Spleen (tissue), 11 donors: ENCODE data around the gene TPM2. TPM values are rescaled to one million over a fixed set of nuclear protein-coding genes. Genes with fewer than 3 reads are reported as not detected.
A peak's percentile ranks its signal among the peaks of the same experiment; 100 is the strongest.
"Not testable (repeated sequence)": the region's sequence is repeated elsewhere in the genome, so short reads cannot be mapped to it uniquely, and the experiment has no call there.

Experiments used
- DNase-seq: peaks from one replicate; pipeline ENCODE4 v3.0.0-alpha.2; 2020
- H3K27ac ChIP-seq, 8 donors: fragments of 200-600 bp; sonication (generic) in 7 of 8; 1 replicate in 4 of 8; 2 replicates in 4 of 8; pipeline versions ENCODE4 v1.5.0 to v1.8.0; 2016 to 2021; ENCODE audit warnings: inconsistent platforms in 4 of 8, mild to moderate bottlenecking in 4 of 8, moderate library complexity in 1 of 8
- H3K27me3 ChIP-seq, 7 donors: fragments of 200-600 bp; sonication (generic) in 6 of 7; replicated peaks in 1 of 7; 1 replicate in 4 of 7; 2 replicates in 3 of 7; pipeline versions ENCODE4 v1.5.0 to v1.8.0; 2016 to 2021; ENCODE audit warnings: inconsistent platforms in 3 of 7, mild to moderate bottlenecking in 1 of 7
- H3K36me3 ChIP-seq, 6 donors: fragments of 200-600 bp; sonication (generic) in 5 of 6; 1 replicate in 4 of 6; 2 replicates in 2 of 6; pipeline versions ENCODE4 v1.5.0 to v1.8.0; 2016 to 2021; ENCODE audit warnings: inconsistent platforms in 2 of 6
- H3K4me1 ChIP-seq, 6 donors: fragments of 200-600 bp; sonication (generic) in 5 of 6; 1 replicate in 3 of 6; 2 replicates in 3 of 6; pipeline versions ENCODE4 v1.5.0 to v1.8.0; 2016 to 2021; ENCODE audit warnings: inconsistent platforms in 3 of 6
- H3K4me3 ChIP-seq, 8 donors: fragments of 200-600 bp; sonication (generic) in 7 of 8; 1 replicate in 4 of 8; 2 replicates in 4 of 8; pipeline versions ENCODE4 v1.5.0 to v1.8.0; 2016 to 2021; ENCODE audit warnings: inconsistent platforms in 4 of 8, mild to moderate bottlenecking in 4 of 8, moderate library complexity in 2 of 8
- H3K9me3 ChIP-seq, 8 donors: fragments of 200-600 bp; sonication (generic) in 7 of 8; 1 replicate in 4 of 8; 2 replicates in 4 of 8; pipeline versions ENCODE4 v1.5.0 to v1.8.0; 2016 to 2021; ENCODE audit warnings: inconsistent platforms in 4 of 8
- CTCF ChIP-seq, 11 experiments: fragments of 200-600 bp in 7 of 11; fragments of 450-650 bp in 4 of 11; sonication (generic) in 4 of 11; IDR thresholded peaks in 8 of 11; conservative IDR thresholded peaks in 3 of 11; 1 replicate in 7 of 11; 2 replicates in 4 of 11; pipeline versions ENCODE4 v1.4.0 to v1.8.0; 2016 to 2021; ENCODE audit warnings: antibody characterized with exemption in 11 of 11, inconsistent platforms in 4 of 11, mild to moderate bottlenecking in 1 of 11
- POLR2A ChIP-seq, 3 donors: fragments of 450-650 bp; IDR thresholded peaks; one replicate each; pipeline ENCODE4 v1.5.1; 2017; ENCODE audit warnings: antibody characterized with exemption in 3 of 3, mild to moderate bottlenecking in 1 of 3
- POLR2AphosphoS5 ChIP-seq, 3 donors: sonication (generic); formaldehyde crosslinking; IDR thresholded peaks; one replicate each; pipeline ENCODE4 v1.5.1; 2017; ENCODE audit warnings: antibody characterized with exemption in 3 of 3
- WGBS, 5 donors: extraction: QIAGEN DNeasy Blood & Tissue Kit in 3 of 5; methylation state at CpG; one replicate each; pipeline versions ENCODE4 v1.1.5 to v1.1.7; 2013 to 2018; 5-methylcytosine and 5-hydroxymethylcytosine counted together
- intact Hi-C: fragments of 100-400 bp; cut with DNase I; formaldehyde crosslinking; loops from one replicate; pipeline ENCODE4 v1.15.0; 2023; ENCODE audit warnings: low total_unique reads
- polyA plus RNA-seq, 3 donors: library from polyadenylated mRNA; stranded (reverse); fragments of 200-250 nt; gene quantifications; one replicate each; pipeline ENCODE4 v1.2.1, GENCODE V29; 2013
- total RNA-seq, 7 donors: library from RNA; depleted of rRNA in 3 of 7; stranded (reverse); fragments of >200 nt in 3 of 7; fragmentation: NEBNext Ultra II Directional in 4 of 7; extraction: Animal tissue kit (Norgen Biotek cat#: 25700) in 4 of 7; gene quantifications; one replicate each; pipeline versions ENCODE4 v1.1.0 to v1.2.1, GENCODE V29; 2016 to 2021
- donor health status: healthy with polysubstance abuse.
- donor health status: DM: no; HTN: no; CAD: no; lungs with moderate emphysema.
- donor health status: DM: no; HTN: no; CAD: no.
- donor health status: Bipolar disorder and iron deficiency.
- donor health status: healthy.
- donor health status: DM: no; HTN: no; CAD: no.
- donor health status: DM: yes; HTN: yes; CAD: no.

Gene TPM2
- total and polyA plus RNA-seq, 10 donors = 43.1 to 237 (median 119) TPM

- intact Hi-C loops = no loop called here
- Histone ChIP-seq H3K4me3 (peak overlapping the region; percentile 35 to 74 (median 55)), H3K27me3 (no peaks in the 10 kb centered on the region), H3K36me3 (no peaks in the 10 kb centered on the region), H3K4me1 (peaks cover 36 to 98% (median 67%) of the 10 kb centered on the region in 6 donors), H3K9me3 (no peaks in the 10 kb centered on the region), H3K27ac (peak overlapping the region; percentile 82 to 95 (median 94))
- TF ChIP-seq CTCF (IDR thresholded peaks at IDR 0.05 in 8 of 11, conservative IDR thresholded peaks at IDR 0.05 in 3 of 11) (peak; percentile 97 to 100 (median 99)), POLR2A (IDR thresholded peaks at IDR 0.05) (peak in 2 of 3 donors; percentile 88 to 94), POLR2AphosphoS5 (IDR thresholded peaks at IDR 0.05) (peak; percentile 99)
- WGBS, 5 donors = 0 to 1% (median 0%) methylated on average over 14 to 58 of the region's 58 CpGs
- peak; percentile 99 for DNase-seq
Measured at GRCh38 chr9:35646533-35647265, 43.0 kb downstream of the TPM2 start.

GRCh38 chr9:35646153-35646532 lies 43.6 kb downstream of the TPM2 start:
- peak overlapping the region; percentile 82 to 95 (median 94) for H3K27ac ChIP-seq
- no peaks in the 10 kb centered on the region for H3K9me3 ChIP-seq
- H3K27me3 ChIP-seq = no peaks in the 10 kb centered on the region
- intact Hi-C loops = no loop called here
- H3K4me1 ChIP-seq = peaks cover 33 to 98% (median 67%) of the 10 kb centered on the region in 6 donors
- WGBS, 5 donors = 0 to 1% (median 1%) methylated on average over 11 of the region's 11 CpGs
- TF ChIP-seq POLR2A (IDR thresholded peaks at IDR 0.05) (no peak), POLR2AphosphoS5 (IDR thresholded peaks at IDR 0.05) (no peak), CTCF (IDR thresholded peaks at IDR 0.05 in 8 of 11, conservative IDR thresholded peaks at IDR 0.05 in 3 of 11) (no peak)
- peak overlapping the region; percentile 35 to 74 (median 55) for H3K4me3 ChIP-seq
- no peaks in the 10 kb centered on the region for H3K36me3 ChIP-seq
- DNase-seq = no peak

GRCh38 chr9:35645736-35646135 lies 44.0 kb downstream of the TPM2 start:
- H3K36me3 ChIP-seq, intact Hi-C loops, H3K9me3 ChIP-seq, DNase-seq, H3K27me3 ChIP-seq: not testable (repeated sequence)
- WGBS, 5 donors = 29 to 43% (median 38%) methylated on average over 10 of the region's 10 CpGs
- Histone ChIP-seq H3K4me3 (peak overlapping the region; percentile 35 to 74 (median 55)), H3K4me1 (peaks cover 33 to 96% (median 66%) of the 10 kb centered on the region in 6 donors), H3K27ac (peak overlapping the region; percentile 82 to 95 (median 94))

- no peak overlapping the region for H3K4me3 ChIP-seq
- no peak for DNase-seq
- TF ChIP-seq POLR2AphosphoS5 (IDR thresholded peaks at IDR 0.05) = no peak
- TF ChIP-seq POLR2A (IDR thresholded peaks at IDR 0.05) = no peak
- no peak for TF ChIP-seq CTCF (IDR thresholded peaks at IDR 0.05 in 8 of 11, conservative IDR thresholded peaks at IDR 0.05 in 3 of 11)
- H3K27ac ChIP-seq = peak overlapping the region in 2 of 8 donors; percentile 93 to 95
- peaks cover 0 to 7% (median 0%) of the 10 kb centered on the region in 6 donors for H3K36me3 ChIP-seq
- H3K9me3 ChIP-seq = no peaks in the 10 kb centered on the region
- 89 to 98% (median 96%) methylated on average over 12 of the region's 12 CpGs for WGBS, 5 donors
- intact Hi-C loops = no loop called here
- H3K4me1 ChIP-seq = peaks cover 24 to 93% (median 65%) of the 10 kb centered on the region in 6 donors
- H3K27me3 ChIP-seq = no peaks in the 10 kb centered on the region
Measured at GRCh38 chr9:35643046-35643445, 46.7 kb downstream of the TPM2 start.

GRCh38 chr9:35641478-35641877 lies 48.2 kb downstream of the TPM2 start:
- H3K36me3 ChIP-seq, intact Hi-C loops, H3K4me3 ChIP-seq, H3K27me3 ChIP-seq, DNase-seq, H3K9me3 ChIP-seq: not testable (repeated sequence)
- 44 to 58% (median 47%) methylated on average over 3 of the region's 3 CpGs for WGBS, 5 donors
- H3K27ac ChIP-seq = peak overlapping the region in 6 of 8 donors; percentile 22 to 95 (median 50)
- peaks cover 28 to 95% (median 66%) of the 10 kb centered on the region in 6 donors for H3K4me1 ChIP-seq
